Adipocyte (in vitro differentiated cells): ENCODE data around the gene SSX4.
"Not testable (repeated sequence)": the region's sequence is repeated elsewhere in the genome, so short reads cannot be mapped to it uniquely, and the experiment has no call there.

Experiments used
- DNase-seq: peaks from one replicate; pipeline ENCODE4 v3.0.0-alpha.2; 2015; ENCODE audit warnings: low read depth
- H3K27me3 ChIP-seq: replicated peaks from 2 replicates; pipeline ENCODE4 v1.7.0; 2013; ENCODE audit warnings: mild to moderate bottlenecking, low read length, moderate library complexity; ENCODE audit not compliant: control insufficient read depth, insufficient read depth
- H3K36me3 ChIP-seq: 2 replicates; pipeline ENCODE4 v1.7.0; 2013; ENCODE audit warnings: low read length, mild to moderate bottlenecking, moderate library complexity; ENCODE audit not compliant: control insufficient read depth, insufficient read depth, severe bottlenecking
- H3K4me1 ChIP-seq: 2 replicates; pipeline ENCODE4 v1.7.0; 2013; ENCODE audit warnings: mild to moderate bottlenecking, low read length, moderate library complexity; ENCODE audit not compliant: control insufficient read depth, insufficient read depth
- H3K4me3 ChIP-seq: 2 replicates; pipeline ENCODE4 v1.7.0; 2013; ENCODE audit warnings: mild to moderate bottlenecking, low read length, moderate library complexity
- H3K9ac ChIP-seq: 2 replicates; pipeline ENCODE4 v1.7.0; 2013; ENCODE audit warnings: mild to moderate bottlenecking, low read length, moderate library complexity
- H3K9me3 ChIP-seq: 2 replicates; pipeline ENCODE4 v1.7.0; 2013; ENCODE audit warnings: mild to moderate bottlenecking, low read length, moderate library complexity; ENCODE audit not compliant: control insufficient read depth

Gene SSX4, protein sequence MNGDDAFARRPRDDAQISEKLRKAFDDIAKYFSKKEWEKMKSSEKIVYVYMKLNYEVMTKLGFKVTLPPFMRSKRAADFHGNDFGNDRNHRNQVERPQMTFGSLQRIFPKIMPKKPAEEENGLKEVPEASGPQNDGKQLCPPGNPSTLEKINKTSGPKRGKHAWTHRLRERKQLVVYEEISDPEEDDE

GRCh38 chrX:48383239-48383638, at the start of gene SSX4:
TSS of gene SSX4 (plus strand) at chrX:48383539. CDS start at chrX:48384054, 515 bp downstream.
- not testable (repeated sequence) for DNase-seq, H3K4me1 ChIP-seq, H3K9ac ChIP-seq, H3K4me3 ChIP-seq, H3K27me3 ChIP-seq, H3K36me3 ChIP-seq, H3K9me3 ChIP-seq

DNA sequence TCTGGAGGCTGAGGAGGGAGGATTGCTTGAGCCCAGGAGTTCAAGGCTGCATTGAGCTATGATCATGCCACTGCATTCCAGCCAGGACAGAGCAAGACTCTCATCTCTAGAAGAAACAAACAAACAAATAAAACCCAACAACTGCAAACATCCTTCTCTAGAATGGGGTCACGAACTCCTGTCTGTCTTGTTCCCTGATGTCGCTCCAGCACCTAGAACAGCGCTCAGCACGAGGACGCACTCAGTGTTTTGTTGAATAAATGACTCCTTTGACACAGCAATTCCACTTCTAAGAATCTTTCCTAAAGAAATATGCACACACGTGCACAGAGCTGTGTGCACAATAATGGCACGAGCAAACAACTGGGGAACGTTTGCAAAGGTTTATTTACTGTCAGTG, 37.3 kb upstream of the SSX4 start:
- H3K9me3 ChIP-seq, H3K36me3 ChIP-seq, DNase-seq, H3K9ac ChIP-seq, H3K4me1 ChIP-seq, H3K4me3 ChIP-seq, H3K27me3 ChIP-seq: not testable (repeated sequence)

DNA sequence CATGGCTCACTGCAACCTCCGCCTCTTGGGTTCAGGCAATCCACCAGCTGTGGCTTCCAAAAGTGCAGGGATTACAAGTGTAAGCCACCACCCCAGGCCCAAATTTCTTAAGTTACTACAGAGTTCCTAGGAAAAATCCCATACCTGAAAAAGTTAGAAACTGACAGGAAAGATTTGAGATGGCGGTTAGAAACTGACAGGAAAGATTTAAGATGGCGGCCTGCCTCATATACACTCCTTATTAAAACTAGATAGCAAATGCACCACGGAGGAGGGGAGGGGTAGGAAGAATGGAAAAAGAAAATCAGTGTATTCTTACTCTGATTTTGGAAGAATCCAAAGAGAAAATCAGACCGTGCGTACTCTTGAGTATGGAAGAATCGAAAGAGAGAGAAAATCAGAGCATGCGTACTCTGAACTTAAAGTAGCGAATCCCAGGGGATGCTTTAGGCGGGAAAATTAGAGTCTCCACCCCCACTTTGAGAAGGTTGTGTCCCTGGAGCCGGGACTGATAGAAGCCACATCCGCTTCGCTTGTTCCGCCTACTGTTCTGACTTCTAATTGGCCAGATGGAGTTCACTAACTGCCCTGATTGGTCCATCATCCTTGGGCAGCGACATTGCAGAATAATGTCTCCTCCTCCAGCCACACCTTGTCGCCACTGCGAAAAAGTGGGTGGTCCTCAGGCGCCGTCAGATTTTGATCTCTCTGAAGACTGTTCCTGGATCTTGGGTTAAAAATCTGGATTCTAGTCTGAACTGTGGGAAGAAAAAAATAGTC, 26.8 kb upstream of the SSX4 start, which contains the start of gene SSX3:
Gene SSX3 (minus strand): TSS at position 389 of the 780 bp plus-strand sequence. CDS start 1,454 bp downstream, outside the sequence.
- not testable (repeated sequence) for DNase-seq, H3K9ac ChIP-seq, H3K4me3 ChIP-seq, H3K27me3 ChIP-seq, H3K4me1 ChIP-seq, H3K9me3 ChIP-seq, H3K36me3 ChIP-seq

DNA sequence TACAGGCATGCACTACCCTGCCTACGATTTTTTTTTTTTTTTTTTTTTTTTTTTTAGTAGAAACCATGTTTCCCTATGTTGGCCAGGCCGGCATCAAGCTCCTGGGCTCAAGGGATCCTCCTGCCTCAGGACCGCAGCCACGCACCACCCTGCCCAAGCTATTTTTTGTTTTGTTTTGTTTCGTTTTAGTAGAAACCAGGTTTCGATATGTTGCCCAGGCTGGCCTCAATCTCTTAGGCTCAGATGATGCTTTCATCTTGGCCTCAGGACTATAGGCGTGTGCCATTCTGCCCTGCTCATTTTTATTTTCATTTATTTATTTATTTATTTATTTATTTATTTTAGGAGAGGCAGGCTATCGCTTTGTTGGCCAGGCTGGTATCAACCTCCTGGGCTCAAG, 25.7 kb upstream of the SSX4 start:
- Histone ChIP-seq H3K36me3 (no peaks in the 10 kb centered on the region), H3K27me3 (no peaks in the 10 kb centered on the region), H3K9me3 (no peaks in the 10 kb centered on the region), H3K4me1 (no peaks in the 10 kb centered on the region), H3K9ac (no peak overlapping the region), H3K4me3 (no peak overlapping the region)
- no peak for DNase-seq

DNA sequence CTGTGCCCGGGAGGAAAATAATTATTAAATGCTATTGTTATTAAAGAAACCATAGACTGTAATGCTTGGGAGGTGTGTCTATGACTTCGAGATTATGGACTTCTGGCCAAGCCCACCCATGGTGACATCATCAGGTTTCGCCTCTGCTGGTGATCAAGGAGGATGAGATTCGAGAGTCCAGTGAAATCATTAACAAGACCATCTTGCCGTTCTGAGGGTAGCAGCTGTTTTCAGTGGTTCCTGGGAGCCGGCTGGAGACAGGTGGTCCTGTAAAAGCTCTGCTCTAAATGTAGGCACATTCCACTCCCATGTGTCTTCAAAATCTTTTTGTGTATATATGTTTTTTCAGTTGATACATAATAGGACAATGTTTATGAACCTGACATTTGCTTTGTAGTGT, 24.1 kb upstream of the SSX4 start:
- H3K4me3 ChIP-seq, DNase-seq, H3K27me3 ChIP-seq, H3K9me3 ChIP-seq, H3K4me1 ChIP-seq, H3K9ac ChIP-seq, H3K36me3 ChIP-seq: not testable (repeated sequence)

GRCh38 chrX:48367717-48368408, 15.5 kb upstream of the SSX4 start:
- H3K4me1 ChIP-seq, H3K27me3 ChIP-seq, H3K9me3 ChIP-seq, H3K4me3 ChIP-seq, DNase-seq, H3K36me3 ChIP-seq, H3K9ac ChIP-seq: not testable (repeated sequence)

- not testable (repeated sequence) for H3K4me1 ChIP-seq, H3K36me3 ChIP-seq, H3K27me3 ChIP-seq, H3K9me3 ChIP-seq, H3K4me3 ChIP-seq, DNase-seq, H3K9ac ChIP-seq
Observed at GRCh38 chrX:48370408-48370807, 12.9 kb upstream of the SSX4 start.

DNA sequence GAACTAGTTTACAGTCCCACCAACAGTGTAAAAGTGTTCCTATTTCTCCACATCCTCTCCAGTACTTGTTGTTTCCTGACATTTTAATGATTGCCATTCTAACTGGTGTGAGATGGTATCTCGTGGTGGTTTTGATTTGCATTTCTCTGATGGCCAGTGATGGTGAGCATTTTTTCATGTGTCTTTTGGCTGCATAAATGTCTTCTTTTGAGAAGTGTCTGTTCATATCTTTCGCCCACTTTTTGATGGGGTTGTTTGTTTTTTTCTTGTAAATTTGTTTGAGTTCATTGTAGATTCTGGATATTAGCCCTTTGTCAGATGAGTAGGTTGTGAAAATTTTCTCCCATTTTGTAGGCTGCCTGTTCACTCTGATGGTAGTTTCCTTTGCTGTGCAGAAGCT, 13.6 kb downstream of the SSX4 start:
- H3K9ac ChIP-seq, H3K4me3 ChIP-seq, H3K36me3 ChIP-seq, DNase-seq, H3K4me1 ChIP-seq, H3K9me3 ChIP-seq, H3K27me3 ChIP-seq: not testable (repeated sequence)

- DNase-seq, H3K4me1 ChIP-seq, H3K36me3 ChIP-seq, H3K9me3 ChIP-seq, H3K27me3 ChIP-seq, H3K4me3 ChIP-seq, H3K9ac ChIP-seq: not testable (repeated sequence)
Observed at GRCh38 chrX:48397825-48398224, 14.5 kb downstream of the SSX4 start.

- H3K36me3 ChIP-seq, H3K4me1 ChIP-seq, H3K4me3 ChIP-seq, H3K27me3 ChIP-seq, H3K9me3 ChIP-seq, DNase-seq, H3K9ac ChIP-seq: not testable (repeated sequence)
Observed at GRCh38 chrX:48411860-48412259, 28.5 kb downstream of the SSX4 start, which contains the start of gene SSX4B. TSS of gene SSX4B (minus strand) at chrX:48411960. CDS start at chrX:48411372, 588 bp downstream.

DNA sequence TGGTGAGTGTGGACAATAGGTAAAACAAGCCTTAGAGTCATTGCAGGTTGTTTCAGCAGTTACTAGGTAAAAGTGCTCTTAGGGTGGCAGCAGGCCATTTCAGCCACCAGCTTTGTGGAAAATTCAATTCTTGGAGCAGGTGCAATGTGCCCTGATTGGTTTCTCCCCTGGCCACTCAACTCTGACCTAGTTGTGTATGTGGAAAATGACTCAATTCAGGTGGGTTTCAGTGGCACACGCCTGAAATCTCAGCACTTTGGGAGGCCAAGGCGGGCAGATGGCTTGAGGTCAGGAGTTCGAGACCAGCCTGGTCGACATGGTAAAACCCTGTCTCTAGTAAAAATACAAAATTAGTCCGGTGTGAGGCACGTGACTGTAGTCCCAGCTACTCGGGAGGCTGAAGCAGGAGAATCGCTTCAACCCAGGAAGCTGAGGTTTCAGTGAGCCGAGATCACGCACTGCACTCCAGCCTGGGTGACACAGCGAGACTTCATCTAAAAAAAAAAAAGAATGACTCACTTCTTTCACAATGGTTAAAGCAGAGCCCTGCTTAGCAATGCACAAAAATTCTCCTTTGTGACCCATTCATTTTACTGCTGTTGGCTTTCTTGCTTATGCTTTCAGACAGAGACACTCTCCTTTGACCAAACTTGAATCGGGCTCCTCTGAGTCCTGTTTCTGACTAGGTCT, 43.8 kb downstream of the SSX4 start:
- H3K36me3 ChIP-seq, H3K4me1 ChIP-seq, H3K9me3 ChIP-seq, H3K9ac ChIP-seq, DNase-seq, H3K27me3 ChIP-seq, H3K4me3 ChIP-seq: not testable (repeated sequence)
